Osteoblast (primary cell): ENCODE measurements around the gene HOXB6. TPM values are rescaled to one million over a fixed set of nuclear protein-coding genes. Genes with fewer than 3 reads are reported as not detected.

Experiments
- DNase-seq: peaks from one replicate; pipeline ENCODE4 v3.0.0; 2011; ENCODE audit warnings: low spot score, mixed read lengths; ENCODE audit not compliant: insufficient read length; ENCODE audit errors: missing footprints
- H2AFZ ChIP-seq: 2 replicates; pipeline ENCODE4 v1.6.0; 2011; ENCODE audit warnings: mild to moderate bottlenecking, low read length
- H3K27ac ChIP-seq: 2 replicates; pipeline ENCODE4 v1.5.1; 2011; ENCODE audit warnings: mild to moderate bottlenecking, low read depth, low read length, moderate library complexity
- H3K27me3 ChIP-seq: 2 replicates; pipeline ENCODE4 v1.6.0; 2012; ENCODE audit warnings: mild to moderate bottlenecking, control low read depth, inconsistent platforms, low read length, moderate library complexity; ENCODE audit not compliant: insufficient read depth
- H3K36me3 ChIP-seq: 2 replicates; pipeline ENCODE4 v1.5.1; 2011; ENCODE audit warnings: mild to moderate bottlenecking, low read length, control low read depth, moderate library complexity; ENCODE audit not compliant: insufficient read depth
- H3K4me1 ChIP-seq: 2 replicates; pipeline ENCODE4 v1.5.1; 2011; ENCODE audit warnings: mild to moderate bottlenecking, low read length, control low read depth, moderate library complexity; ENCODE audit not compliant: insufficient read depth
- H3K4me2 ChIP-seq: 2 replicates; pipeline ENCODE4 v1.6.0; 2011; ENCODE audit warnings: mild to moderate bottlenecking, low read length; ENCODE audit not compliant: insufficient read depth
- H3K4me3 ChIP-seq: fragments of 200-600 bp; sonication (generic); 3 replicates; pipeline ENCODE4 v1.5.1; 2012; ENCODE audit warnings: mild to moderate bottlenecking, low read length, inconsistent platforms; ENCODE audit not compliant: insufficient read depth
- H3K79me2 ChIP-seq: 2 replicates; pipeline ENCODE4 v1.6.0; 2012; ENCODE audit warnings: mild to moderate bottlenecking, low read length, control low read depth, inconsistent platforms; ENCODE audit not compliant: insufficient read depth
- H3K9me3 ChIP-seq: 2 replicates; pipeline ENCODE4 v1.5.1; 2011; ENCODE audit warnings: low read depth, low read length, control low read depth
- H4K20me1 ChIP-seq: 2 replicates; pipeline ENCODE4 v1.6.0; 2012; ENCODE audit warnings: mild to moderate bottlenecking, low read length, control low read depth; ENCODE audit not compliant: insufficient read depth
- total RNA-seq: library from RNA; depleted of rRNA; stranded (reverse); fragments of >200 nt; gene quantifications from 2 replicates; pipeline ENCODE4 v1.2.3, GENCODE V29; 2012
- TF ChIP-seq, protein P1 (sequence below): IDR thresholded peaks from 2 replicates; pipeline ENCODE4 v1.5.1; 2011; ENCODE audit warnings: mild to moderate bottlenecking, low read depth, low read length, moderate library complexity; ENCODE audit errors: extremely low read depth

HOXB6 gene
- total RNA-seq, 1 donor, result 0.72 TPM

- Histone ChIP-seq H3K27ac (no peak overlapping the region), H3K4me1 (no peaks in the 10 kb centered on the region)
Measured at GRCh38 chr17:48574505-48575065, 30.2 kb downstream of the HOXB6 start.

GRCh38 chr17:48571826-48572417, 32.9 kb downstream of the HOXB6 start:
- Histone ChIP-seq H4K20me1 (no peaks in the 10 kb centered on the region), H3K27me3 (peaks cover 99% of the 10 kb centered on the region), H2AFZ (no peak overlapping the region), H3K9me3 (no peaks in the 10 kb centered on the region), H3K4me1 (no peaks in the 10 kb centered on the region), H3K4me2 (no peak overlapping the region), H3K27ac (no peak overlapping the region), H3K36me3 (no peaks in the 10 kb centered on the region), H3K79me2 (no peaks in the 10 kb centered on the region), H3K4me3 (no peak overlapping the region)
- DNase-seq, result no peak
- TF ChIP-seq, protein P1, sequence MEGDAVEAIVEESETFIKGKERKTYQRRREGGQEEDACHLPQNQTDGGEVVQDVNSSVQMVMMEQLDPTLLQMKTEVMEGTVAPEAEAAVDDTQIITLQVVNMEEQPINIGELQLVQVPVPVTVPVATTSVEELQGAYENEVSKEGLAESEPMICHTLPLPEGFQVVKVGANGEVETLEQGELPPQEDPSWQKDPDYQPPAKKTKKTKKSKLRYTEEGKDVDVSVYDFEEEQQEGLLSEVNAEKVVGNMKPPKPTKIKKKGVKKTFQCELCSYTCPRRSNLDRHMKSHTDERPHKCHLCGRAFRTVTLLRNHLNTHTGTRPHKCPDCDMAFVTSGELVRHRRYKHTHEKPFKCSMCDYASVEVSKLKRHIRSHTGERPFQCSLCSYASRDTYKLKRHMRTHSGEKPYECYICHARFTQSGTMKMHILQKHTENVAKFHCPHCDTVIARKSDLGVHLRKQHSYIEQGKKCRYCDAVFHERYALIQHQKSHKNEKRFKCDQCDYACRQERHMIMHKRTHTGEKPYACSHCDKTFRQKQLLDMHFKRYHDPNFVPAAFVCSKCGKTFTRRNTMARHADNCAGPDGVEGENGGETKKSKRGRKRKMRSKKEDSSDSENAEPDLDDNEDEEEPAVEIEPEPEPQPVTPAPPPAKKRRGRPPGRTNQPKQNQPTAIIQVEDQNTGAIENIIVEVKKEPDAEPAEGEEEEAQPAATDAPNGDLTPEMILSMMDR, result no peak

More at GRCh38 chr17:48574505-48575065, 30.2 kb downstream of the HOXB6 start:
- Histone ChIP-seq H4K20me1 (no peaks in the 10 kb centered on the region), H3K4me2 (no peak overlapping the region), H3K27me3 (peaks cover 97% of the 10 kb centered on the region), H3K4me3 (no peak overlapping the region), H3K79me2 (no peaks in the 10 kb centered on the region), H3K9me3 (no peaks in the 10 kb centered on the region), H2AFZ (no peak overlapping the region), H3K36me3 (no peaks in the 10 kb centered on the region)
- no peak for DNase-seq
- TF ChIP-seq, protein P1, result no peak

GRCh38 chr17:48571024-48571818, 33.6 kb downstream of the HOXB6 start:
- Histone ChIP-seq H2AFZ (no peak overlapping the region), H3K36me3 (no peaks in the 10 kb centered on the region), H3K4me3 (no peak overlapping the region), H3K27ac (no peak overlapping the region), H3K4me1 (no peaks in the 10 kb centered on the region), H4K20me1 (no peaks in the 10 kb centered on the region), H3K27me3 (peaks cover 100% of the 10 kb centered on the region), H3K79me2 (no peaks in the 10 kb centered on the region), H3K4me2 (no peak overlapping the region), H3K9me3 (no peaks in the 10 kb centered on the region)
- DNase-seq, result no peak
- TF ChIP-seq, protein P1, result no peak

- Histone ChIP-seq H4K20me1 (no peaks in the 10 kb centered on the region), H3K4me3 (no peak overlapping the region), H3K4me1 (no peaks in the 10 kb centered on the region), H3K27ac (no peak overlapping the region), H2AFZ (no peak overlapping the region), H3K27me3 (peaks cover 100% of the 10 kb centered on the region), H3K4me2 (no peak overlapping the region), H3K9me3 (no peaks in the 10 kb centered on the region), H3K36me3 (no peaks in the 10 kb centered on the region), H3K79me2 (no peaks in the 10 kb centered on the region)
- DNase-seq, result no peak
- TF ChIP-seq, protein P1, result no peak
Measured at GRCh38 chr17:48570325-48571023, 34.3 kb downstream of the HOXB6 start.
